CD4-positive, alpha-beta T cell treated with Interleukin-15 for 4 hours (primary cell): ENCODE data around the gene CAPG.

Source experiments
- DNase-seq: peaks from one replicate; pipeline ENCODE4 v3.0.0-alpha.2; 2020; ENCODE audit warnings: low spot score

The CAPG gene

GRCh38 chr2:85356186-85356585, 54.0 kb downstream of the CAPG start:
- no peak for DNase-seq

GRCh38 chr2:85355521-85355920, 54.6 kb downstream of the CAPG start:
- no peak for DNase-seq

DNA sequence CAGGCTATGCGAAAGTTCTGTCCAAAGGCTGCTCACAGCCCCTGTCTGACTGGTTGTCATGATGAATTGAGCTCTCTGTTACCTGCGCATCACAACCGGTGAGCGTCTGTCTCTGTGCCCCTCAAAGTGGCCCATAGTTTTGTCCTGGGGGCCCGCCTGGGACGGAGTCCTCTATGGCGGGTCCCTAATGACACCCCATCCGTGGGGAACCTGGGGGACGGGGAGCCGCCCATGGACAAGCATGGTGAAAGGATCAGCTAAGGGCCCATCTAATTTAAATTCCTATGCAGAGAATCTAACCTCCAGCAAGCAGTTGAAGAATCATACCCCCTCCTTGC, 55.1 kb downstream of the CAPG start:
- DNase-seq, result no peak

GRCh38 chr2:85354286-85355072, 55.7 kb downstream of the CAPG start, which contains the start of the genes ELMOD3 and RETSAT:
TSS of gene ELMOD3 (plus strand) at chr2:85354769. CDS start at chr2:85357199, 2,430 bp downstream.
TSS of gene RETSAT (minus strand) at chr2:85354528. CDS start at chr2:85354507, 21 bp downstream.
- peak; percentile 99 for DNase-seq

DNA sequence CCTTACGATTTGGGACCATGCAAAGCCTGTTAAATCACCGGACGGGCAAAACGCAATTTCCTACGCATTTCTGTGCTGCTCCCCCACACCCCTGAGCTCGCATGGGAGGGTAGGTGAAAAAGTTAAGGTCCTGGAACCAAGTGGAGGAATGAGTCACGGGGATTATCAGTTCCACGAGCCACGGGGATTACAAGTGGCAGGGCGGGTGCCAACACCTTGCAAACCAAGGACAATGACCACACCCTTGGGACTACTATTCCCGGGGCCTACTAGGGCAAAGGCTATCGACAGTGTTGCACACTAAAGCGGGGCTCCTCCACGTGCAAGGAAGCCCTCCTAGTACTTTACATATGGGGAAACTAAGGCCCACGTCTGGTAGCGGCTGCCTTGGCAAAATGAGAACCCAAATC, 56.3 kb downstream of the CAPG start:
- DNase-seq, result peak; percentile 3

- no peak for DNase-seq
Observed at GRCh38 chr2:85347599-85347998, 62.6 kb downstream of the CAPG start.
